ENCODE results near the gene PDE6D.

PDE6D gene

DNA sequence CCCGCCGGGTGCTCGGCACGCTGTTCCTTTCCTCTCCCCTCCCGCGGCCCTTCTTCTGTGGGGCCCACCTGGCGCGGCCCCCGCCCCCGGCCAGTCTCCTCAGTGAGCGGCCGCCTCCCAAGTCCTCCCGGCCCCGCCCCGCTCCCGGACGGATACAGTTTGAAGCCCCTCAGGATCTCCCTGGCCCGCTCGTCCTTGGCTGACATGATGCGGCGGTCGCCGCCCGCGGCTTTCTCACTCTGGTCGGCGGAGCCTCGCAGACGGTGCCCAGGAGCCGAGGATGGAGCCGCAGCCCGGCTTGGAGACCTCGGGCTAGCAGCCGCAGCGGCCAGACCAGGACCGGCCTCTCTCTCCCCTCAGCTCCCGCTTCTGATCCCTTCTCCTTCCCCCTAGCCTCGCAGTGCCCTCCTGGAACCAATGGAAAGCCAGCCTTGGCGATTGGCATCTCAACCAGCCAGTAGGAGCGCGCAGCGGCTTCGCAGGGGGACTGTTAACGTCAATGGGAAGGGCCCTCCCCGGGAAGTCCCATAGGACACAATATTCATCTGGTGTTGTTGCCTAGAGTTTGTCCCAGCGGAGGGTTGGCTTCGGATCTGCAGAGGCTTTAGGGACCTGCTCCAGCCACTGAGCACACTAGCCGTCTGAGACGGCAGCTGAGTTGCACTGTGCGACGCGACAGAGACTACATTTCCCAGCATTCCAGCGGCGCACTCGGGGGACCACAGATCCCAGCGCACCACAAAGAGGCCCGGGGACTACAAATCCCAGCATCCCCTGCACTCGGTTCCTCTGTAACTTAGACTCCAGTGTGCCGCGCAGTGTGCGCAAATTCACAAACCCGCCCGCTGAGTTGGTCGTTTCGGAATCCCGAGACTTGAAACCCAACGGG, at the start of gene PDE6D:
PDE6D (minus strand) TSS at position 374 of the 889 bp plus-strand sequence; CDS start at position 206, 168 bp downstream.
- H3K36me3 ChIP-seq (ENCODE audit: control insufficient read depth, insufficient read depth, low read length) = no peaks in the 10 kb centered on the region
- H3K9ac ChIP-seq (ENCODE audit: low read length) = peak within 1 kb of the TSS; percentile 83
- peak within 1 kb of the TSS; percentile 100 for H3K4me3 ChIP-seq (ENCODE audit: low read length)
- peaks cover 6% of the 10 kb centered on the region for H3K4me1 ChIP-seq (ENCODE audit: control insufficient read depth, insufficient read depth, low read length)
- H3K27ac ChIP-seq (ENCODE audit: low read depth, low read length) = peak within 1 kb of the TSS; percentile 93
- no peaks in the 10 kb centered on the region for H3K27me3 ChIP-seq (ENCODE audit: control insufficient read depth, insufficient read depth, low read length)

- Histone ChIP-seq H3K36me3 (ENCODE audit: control insufficient read depth, insufficient read depth, low read length) (no peaks in the 10 kb centered on the region), H3K27ac (ENCODE audit: low read depth, low read length) (no peak overlapping the region), H3K4me3 (ENCODE audit: low read length) (no peak overlapping the region), H3K27me3 (ENCODE audit: control insufficient read depth, insufficient read depth, low read length) (no peaks in the 10 kb centered on the region), H3K4me1 (ENCODE audit: control insufficient read depth, insufficient read depth, low read length) (no peaks in the 10 kb centered on the region), H3K9ac (ENCODE audit: low read length) (no peak overlapping the region)
Measured at GRCh38 chr2:231821908-231822307, 40.8 kb upstream of the PDE6D start.

DNA sequence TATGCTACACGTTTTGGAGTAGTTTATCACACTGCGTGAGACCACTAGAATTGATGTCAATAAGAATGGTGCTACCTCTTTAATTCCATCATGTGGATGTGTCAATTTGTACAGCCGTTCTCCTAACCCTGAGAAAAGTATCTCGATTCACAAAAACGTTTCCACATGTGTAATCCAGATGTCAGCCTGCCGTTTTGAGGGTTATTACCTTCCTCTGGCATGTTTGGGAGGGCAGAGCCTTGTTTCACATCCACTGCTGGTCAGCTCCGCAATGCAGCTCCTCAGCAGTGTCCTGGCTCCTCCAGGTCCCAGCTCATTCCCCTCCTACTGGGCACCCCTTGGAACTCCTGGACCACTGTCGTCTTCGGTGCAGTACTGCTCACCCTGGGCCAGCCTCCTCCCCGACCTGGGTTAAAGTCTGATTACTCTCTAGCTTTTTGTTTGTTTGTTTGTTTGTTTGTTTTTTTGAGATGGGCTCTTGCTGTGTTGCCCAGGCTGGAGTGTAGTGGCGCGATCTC, 39.8 kb upstream of the PDE6D start:
- Histone ChIP-seq H3K9ac (ENCODE audit: low read length) (no peak overlapping the region), H3K36me3 (ENCODE audit: control insufficient read depth, insufficient read depth, low read length) (no peaks in the 10 kb centered on the region), H3K27ac (ENCODE audit: low read depth, low read length) (no peak overlapping the region), H3K4me3 (ENCODE audit: low read length) (no peak overlapping the region), H3K4me1 (ENCODE audit: control insufficient read depth, insufficient read depth, low read length) (no peaks in the 10 kb centered on the region), H3K27me3 (ENCODE audit: control insufficient read depth, insufficient read depth, low read length) (no peaks in the 10 kb centered on the region)

GRCh38 chr2:231819447-231820042, 38.5 kb upstream of the PDE6D start:
- Histone ChIP-seq H3K4me3 (ENCODE audit: low read length) (no peak overlapping the region), H3K27ac (ENCODE audit: low read depth, low read length) (no peak overlapping the region), H3K4me1 (ENCODE audit: control insufficient read depth, insufficient read depth, low read length) (no peaks in the 10 kb centered on the region), H3K36me3 (ENCODE audit: control insufficient read depth, insufficient read depth, low read length) (no peaks in the 10 kb centered on the region), H3K27me3 (ENCODE audit: control insufficient read depth, insufficient read depth, low read length) (no peaks in the 10 kb centered on the region), H3K9ac (ENCODE audit: low read length) (no peak overlapping the region)

GRCh38 chr2:231816327-231817026, 35.4 kb upstream of the PDE6D start:
- Histone ChIP-seq H3K36me3 (ENCODE audit: control insufficient read depth, insufficient read depth, low read length) (no peaks in the 10 kb centered on the region), H3K4me3 (ENCODE audit: low read length) (no peak overlapping the region), H3K27me3 (ENCODE audit: control insufficient read depth, insufficient read depth, low read length) (no peaks in the 10 kb centered on the region), H3K27ac (ENCODE audit: low read depth, low read length) (no peak overlapping the region), H3K4me1 (ENCODE audit: control insufficient read depth, insufficient read depth, low read length) (no peaks in the 10 kb centered on the region), H3K9ac (ENCODE audit: low read length) (no peak overlapping the region)

DNA sequence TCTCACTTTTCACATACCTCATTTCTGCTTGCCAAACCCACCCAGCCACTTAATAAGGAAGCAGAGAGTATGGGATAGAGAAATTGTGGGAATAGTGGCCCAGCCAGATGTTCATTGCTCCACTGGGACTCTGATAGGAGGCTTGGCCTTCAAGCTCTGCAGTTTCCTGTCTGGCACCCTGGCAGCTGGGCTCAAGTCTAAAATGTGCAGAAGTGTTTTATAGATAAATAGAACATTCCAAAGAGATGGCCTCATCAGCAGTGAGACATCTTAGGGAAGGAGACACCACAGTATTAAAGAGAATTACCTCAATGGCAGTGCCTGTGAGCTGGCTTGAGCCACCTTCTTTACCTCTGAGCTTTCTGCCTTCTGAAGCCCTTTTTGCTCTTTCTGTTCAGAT, 29.8 kb upstream of the PDE6D start:
- H3K27ac ChIP-seq (ENCODE audit: low read depth, low read length) = no peak overlapping the region
- no peak overlapping the region for H3K4me3 ChIP-seq (ENCODE audit: low read length)
- H3K36me3 ChIP-seq (ENCODE audit: control insufficient read depth, insufficient read depth, low read length) = peaks cover 11% of the 10 kb centered on the region
- no peaks in the 10 kb centered on the region for H3K4me1 ChIP-seq (ENCODE audit: control insufficient read depth, insufficient read depth, low read length)
- no peak overlapping the region for H3K9ac ChIP-seq (ENCODE audit: low read length)
- no peaks in the 10 kb centered on the region for H3K27me3 ChIP-seq (ENCODE audit: control insufficient read depth, insufficient read depth, low read length)

DNA sequence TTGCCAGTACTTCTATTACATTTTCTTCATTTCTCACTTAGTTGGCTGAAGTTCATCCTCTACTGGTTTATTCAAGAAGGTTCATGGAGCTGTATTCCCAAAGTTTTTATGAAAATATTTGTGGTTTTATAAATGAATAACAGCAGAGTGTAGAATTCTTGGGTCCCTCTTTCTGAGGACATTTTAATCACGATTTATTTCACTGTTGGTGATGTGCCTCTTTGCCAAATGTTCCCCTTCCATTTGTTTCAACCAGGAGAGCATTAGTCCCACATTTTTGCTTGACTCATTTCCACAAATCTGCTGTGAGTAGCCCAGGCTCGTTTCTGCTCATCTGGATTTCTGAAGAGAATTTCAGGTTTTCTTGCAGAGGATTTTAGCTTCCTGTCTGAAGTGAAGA, 25.9 kb upstream of the PDE6D start:
- H3K27me3 ChIP-seq (ENCODE audit: control insufficient read depth, insufficient read depth, low read length) = no peaks in the 10 kb centered on the region
- H3K36me3 ChIP-seq (ENCODE audit: control insufficient read depth, insufficient read depth, low read length) = peaks cover 11% of the 10 kb centered on the region
- H3K9ac ChIP-seq (ENCODE audit: low read length) = no peak overlapping the region
- H3K4me3 ChIP-seq (ENCODE audit: low read length) = no peak overlapping the region
- no peak overlapping the region for H3K27ac ChIP-seq (ENCODE audit: low read depth, low read length)
- no peaks in the 10 kb centered on the region for H3K4me1 ChIP-seq (ENCODE audit: control insufficient read depth, insufficient read depth, low read length)

DNA sequence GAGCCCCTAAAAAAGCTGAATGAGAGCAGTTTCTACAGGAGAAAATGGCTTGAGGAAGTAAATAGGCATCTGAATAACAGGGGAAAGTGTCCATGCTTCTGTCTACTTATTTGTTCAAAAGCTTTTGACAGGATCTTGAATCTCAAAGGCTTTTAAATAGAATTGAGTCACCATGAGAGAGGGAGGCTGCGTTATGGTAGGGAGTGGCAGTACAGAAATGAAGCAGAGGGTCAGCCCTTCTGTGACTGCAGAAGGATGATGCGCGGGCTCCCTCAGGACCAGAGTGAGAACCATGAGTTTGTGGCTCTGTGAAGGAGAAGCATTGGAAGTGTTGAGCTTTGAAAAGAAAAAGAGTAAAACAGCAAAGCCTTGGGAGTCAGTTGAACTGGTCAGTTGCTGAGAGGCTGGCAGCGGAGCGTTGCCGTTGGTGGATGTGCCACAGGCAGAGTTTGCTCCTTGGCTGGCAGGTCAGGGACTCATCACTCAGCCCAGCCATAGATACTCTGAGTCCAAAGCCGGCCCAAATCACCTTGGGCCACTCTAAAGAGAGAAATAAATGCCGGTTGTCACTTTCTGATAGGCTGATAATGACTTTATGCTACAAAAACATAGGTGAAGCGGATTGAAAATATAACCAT, 22.5 kb upstream of the PDE6D start:
- Histone ChIP-seq H3K27me3 (ENCODE audit: control insufficient read depth, insufficient read depth, low read length) (no peaks in the 10 kb centered on the region), H3K4me1 (ENCODE audit: control insufficient read depth, insufficient read depth, low read length) (no peaks in the 10 kb centered on the region), H3K27ac (ENCODE audit: low read depth, low read length) (no peak overlapping the region), H3K9ac (ENCODE audit: low read length) (no peak overlapping the region), H3K4me3 (ENCODE audit: low read length) (no peak overlapping the region), H3K36me3 (ENCODE audit: control insufficient read depth, insufficient read depth, low read length) (peaks cover 26% of the 10 kb centered on the region)

GRCh38 chr2:231800493-231801091, 19.5 kb upstream of the PDE6D start:
- Histone ChIP-seq H3K9ac (ENCODE audit: low read length) (no peak overlapping the region), H3K36me3 (ENCODE audit: control insufficient read depth, insufficient read depth, low read length) (peaks cover 22% of the 10 kb centered on the region)

DNA sequence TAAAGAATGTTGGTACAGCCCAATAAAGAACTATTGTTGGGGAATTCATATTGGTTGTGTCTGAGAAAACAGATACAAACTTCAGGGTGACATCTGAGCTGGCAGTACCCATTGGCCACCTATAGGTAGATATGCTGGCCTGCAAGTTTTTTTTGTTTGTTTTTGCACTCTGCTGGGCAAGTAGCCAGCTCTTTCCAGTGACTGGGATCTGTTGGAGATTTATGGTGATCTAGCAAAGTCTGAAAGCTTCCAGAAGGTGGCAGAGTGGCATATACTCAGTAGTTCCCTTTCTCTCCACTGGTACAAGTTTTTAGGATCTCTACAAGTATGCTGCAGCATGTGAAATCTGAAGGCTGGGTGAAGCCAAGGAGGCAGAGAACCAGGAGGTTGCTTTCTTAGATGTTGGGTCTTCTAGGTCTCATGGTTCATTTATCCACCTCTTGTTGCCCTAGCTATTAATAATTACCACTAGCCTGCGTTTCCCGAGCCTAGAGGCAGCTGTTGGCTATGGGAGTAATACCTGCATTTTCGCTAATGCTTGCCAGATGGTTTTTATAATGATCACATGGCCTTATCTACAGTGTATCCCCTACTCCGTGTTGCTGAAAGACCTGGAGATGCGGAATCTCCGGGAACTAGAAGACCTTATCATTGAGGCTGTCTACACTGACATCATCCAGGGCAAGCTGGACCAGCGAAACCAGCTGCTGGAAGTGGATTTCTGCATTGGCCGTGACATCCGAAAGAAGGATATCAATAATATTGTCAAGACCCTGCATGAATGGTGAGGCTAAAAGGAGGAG, 14.6 kb upstream of the PDE6D start:
- Histone ChIP-seq H3K36me3 (ENCODE audit: control insufficient read depth, insufficient read depth, low read length) (peaks cover 29% of the 10 kb centered on the region), H3K27ac (ENCODE audit: low read depth, low read length) (no peak overlapping the region), H3K4me1 (ENCODE audit: control insufficient read depth, insufficient read depth, low read length) (no peaks in the 10 kb centered on the region), H3K9ac (ENCODE audit: low read length) (no peak overlapping the region), H3K27me3 (ENCODE audit: control insufficient read depth, insufficient read depth, low read length) (no peaks in the 10 kb centered on the region), H3K4me3 (ENCODE audit: low read length) (no peak overlapping the region)

More at GRCh38 chr2:231800493-231801091, 19.5 kb upstream of the PDE6D start:
- Histone ChIP-seq H3K4me3 (ENCODE audit: low read length) (no peak overlapping the region), H3K27ac (ENCODE audit: low read depth, low read length) (no peak overlapping the region), H3K27me3 (ENCODE audit: control insufficient read depth, insufficient read depth, low read length) (no peaks in the 10 kb centered on the region), H3K4me1 (ENCODE audit: control insufficient read depth, insufficient read depth, low read length) (no peaks in the 10 kb centered on the region)

- H3K36me3 ChIP-seq (ENCODE audit: control insufficient read depth, insufficient read depth, low read length) = peaks cover 22% of the 10 kb centered on the region
- H3K27me3 ChIP-seq (ENCODE audit: control insufficient read depth, insufficient read depth, low read length) = no peaks in the 10 kb centered on the region
- no peak overlapping the region for H3K27ac ChIP-seq (ENCODE audit: low read depth, low read length)
Measured at GRCh38 chr2:231794383-231794782, 13.3 kb upstream of the PDE6D start.

More at GRCh38 chr2:231794383-231794782, 13.3 kb upstream of the PDE6D start:
- H3K4me1 ChIP-seq (ENCODE audit: control insufficient read depth, insufficient read depth, low read length) = no peaks in the 10 kb centered on the region
- no peak overlapping the region for H3K4me3 ChIP-seq (ENCODE audit: low read length)
- no peak overlapping the region for H3K9ac ChIP-seq (ENCODE audit: low read length)
